Endothelial cell (in vitro differentiated cells): ENCODE data around the gene RIC8A. TPM values are rescaled to one million over a fixed set of nuclear protein-coding genes. Genes with fewer than 3 reads are reported as not detected.
"Not testable (repeated sequence)": the region's sequence is repeated elsewhere in the genome, so short reads cannot be mapped to it uniquely, and the experiment has no call there.

Source experiments
- DNase-seq: peaks from one replicate; pipeline ENCODE4 v3.0.0; 2021; ENCODE audit warnings: low spot score
- H3K27ac Mint-ChIP-seq: one replicate; pipeline ENCODE4 v1.8.0; 2021; ENCODE audit warnings: mixed read lengths, inconsistent platforms; ENCODE audit not compliant: unreplicated experiment
- H3K27me3 Mint-ChIP-seq: one replicate; pipeline ENCODE4 v1.8.0; 2021; ENCODE audit warnings: mild to moderate bottlenecking, moderate library complexity, mixed read lengths, inconsistent platforms; ENCODE audit not compliant: unreplicated experiment
- H3K36me3 Mint-ChIP-seq: one replicate; pipeline ENCODE4 v1.8.0; 2021; ENCODE audit warnings: mild to moderate bottlenecking, low read depth, mixed read lengths, inconsistent platforms; ENCODE audit not compliant: unreplicated experiment
- H3K4me1 Mint-ChIP-seq: one replicate; pipeline ENCODE4 v1.8.0; 2021; ENCODE audit warnings: mild to moderate bottlenecking, mixed read lengths, inconsistent platforms; ENCODE audit not compliant: unreplicated experiment
- H3K4me3 Mint-ChIP-seq: one replicate; pipeline ENCODE4 v1.8.0; 2021; ENCODE audit warnings: mild to moderate bottlenecking, mixed read lengths, inconsistent platforms; ENCODE audit not compliant: unreplicated experiment
- H3K9me3 Mint-ChIP-seq: one replicate; pipeline ENCODE4 v1.8.0; 2021; ENCODE audit warnings: mixed read lengths, inconsistent platforms; ENCODE audit not compliant: unreplicated experiment
- total RNA-seq: library from RNA; stranded (reverse); fragmentation: NEBNext Ultra II Directional; extraction: Animal tissue kit (Norgen Biotek cat#: 25700); gene quantifications from one replicate; pipeline ENCODE4 v1.2.1, GENCODE V29; 2021; ENCODE audit not compliant: unreplicated experiment
- TF ChIP-seq, protein P1 (sequence below): fragments of 200-600 bp; sonication (generic); IDR thresholded peaks from one replicate; pipeline ENCODE4 v1.5.0; 2021; ENCODE audit warnings: antibody characterized with exemption; ENCODE audit not compliant: unreplicated experiment

Gene RIC8A
- total RNA-seq, 1 donor from 2014 or later, result 89.2 TPM

DNA sequence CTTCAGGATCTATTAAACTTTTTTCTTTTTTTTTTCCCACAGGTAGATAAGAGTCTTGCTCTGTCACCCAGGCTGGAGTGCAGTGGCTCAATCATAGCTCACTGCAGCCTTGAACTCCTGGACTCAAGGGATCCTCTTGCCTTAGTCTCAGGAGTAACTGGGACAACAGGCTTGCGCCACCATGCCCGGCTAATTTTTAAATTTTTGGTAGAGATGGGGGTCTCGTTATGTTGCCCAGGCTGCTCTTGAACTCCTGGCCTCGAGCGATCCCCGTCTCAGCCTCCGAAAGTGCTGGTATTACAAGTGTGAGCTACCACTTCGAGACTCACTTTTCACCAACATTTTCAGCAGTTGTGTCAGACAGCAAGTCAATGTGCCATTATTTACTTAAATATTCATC is 27.7 kb downstream of the RIC8A start:
- peak overlapping the region; percentile 95 for H3K4me3 Mint-ChIP-seq
- H3K9me3 Mint-ChIP-seq, result no peaks in the 10 kb centered on the region
- peaks cover 9% of the 10 kb centered on the region for H3K27me3 Mint-ChIP-seq
- DNase-seq, result no peak
- TF ChIP-seq, protein P1, sequence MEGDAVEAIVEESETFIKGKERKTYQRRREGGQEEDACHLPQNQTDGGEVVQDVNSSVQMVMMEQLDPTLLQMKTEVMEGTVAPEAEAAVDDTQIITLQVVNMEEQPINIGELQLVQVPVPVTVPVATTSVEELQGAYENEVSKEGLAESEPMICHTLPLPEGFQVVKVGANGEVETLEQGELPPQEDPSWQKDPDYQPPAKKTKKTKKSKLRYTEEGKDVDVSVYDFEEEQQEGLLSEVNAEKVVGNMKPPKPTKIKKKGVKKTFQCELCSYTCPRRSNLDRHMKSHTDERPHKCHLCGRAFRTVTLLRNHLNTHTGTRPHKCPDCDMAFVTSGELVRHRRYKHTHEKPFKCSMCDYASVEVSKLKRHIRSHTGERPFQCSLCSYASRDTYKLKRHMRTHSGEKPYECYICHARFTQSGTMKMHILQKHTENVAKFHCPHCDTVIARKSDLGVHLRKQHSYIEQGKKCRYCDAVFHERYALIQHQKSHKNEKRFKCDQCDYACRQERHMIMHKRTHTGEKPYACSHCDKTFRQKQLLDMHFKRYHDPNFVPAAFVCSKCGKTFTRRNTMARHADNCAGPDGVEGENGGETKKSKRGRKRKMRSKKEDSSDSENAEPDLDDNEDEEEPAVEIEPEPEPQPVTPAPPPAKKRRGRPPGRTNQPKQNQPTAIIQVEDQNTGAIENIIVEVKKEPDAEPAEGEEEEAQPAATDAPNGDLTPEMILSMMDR, result no peak
- H3K4me1 Mint-ChIP-seq, result peaks cover 11% of the 10 kb centered on the region
- H3K36me3 Mint-ChIP-seq, result peaks cover 6% of the 10 kb centered on the region
- peak overlapping the region; percentile 87 for H3K27ac Mint-ChIP-seq

DNA sequence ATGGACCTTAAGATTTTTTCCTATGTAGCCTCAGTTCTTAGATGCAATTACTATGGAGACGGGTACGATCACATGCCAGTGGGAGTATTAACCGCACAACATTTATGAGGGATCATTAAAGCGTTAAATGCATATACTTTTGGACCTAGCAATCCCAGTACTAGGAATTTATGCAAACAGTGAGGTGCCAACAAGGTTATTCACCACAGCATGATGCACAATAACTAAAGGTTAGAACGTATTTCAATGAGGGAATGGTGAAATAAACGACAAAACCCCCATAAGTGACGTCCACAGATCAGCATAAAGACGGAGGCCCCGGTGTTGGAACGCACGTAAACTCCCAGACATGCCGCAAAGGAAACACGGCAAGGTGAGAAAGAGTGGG is 28.1 kb downstream of the RIC8A start:
- H3K36me3 Mint-ChIP-seq, result peaks cover 9% of the 10 kb centered on the region
- H3K9me3 Mint-ChIP-seq, result no peaks in the 10 kb centered on the region
- peaks cover 9% of the 10 kb centered on the region for H3K27me3 Mint-ChIP-seq
- peak overlapping the region; percentile 87 for H3K27ac Mint-ChIP-seq
- TF ChIP-seq, protein P1, result no peak
- H3K4me3 Mint-ChIP-seq, result peak overlapping the region; percentile 95
- no peak for DNase-seq
- peaks cover 11% of the 10 kb centered on the region for H3K4me1 Mint-ChIP-seq

DNA sequence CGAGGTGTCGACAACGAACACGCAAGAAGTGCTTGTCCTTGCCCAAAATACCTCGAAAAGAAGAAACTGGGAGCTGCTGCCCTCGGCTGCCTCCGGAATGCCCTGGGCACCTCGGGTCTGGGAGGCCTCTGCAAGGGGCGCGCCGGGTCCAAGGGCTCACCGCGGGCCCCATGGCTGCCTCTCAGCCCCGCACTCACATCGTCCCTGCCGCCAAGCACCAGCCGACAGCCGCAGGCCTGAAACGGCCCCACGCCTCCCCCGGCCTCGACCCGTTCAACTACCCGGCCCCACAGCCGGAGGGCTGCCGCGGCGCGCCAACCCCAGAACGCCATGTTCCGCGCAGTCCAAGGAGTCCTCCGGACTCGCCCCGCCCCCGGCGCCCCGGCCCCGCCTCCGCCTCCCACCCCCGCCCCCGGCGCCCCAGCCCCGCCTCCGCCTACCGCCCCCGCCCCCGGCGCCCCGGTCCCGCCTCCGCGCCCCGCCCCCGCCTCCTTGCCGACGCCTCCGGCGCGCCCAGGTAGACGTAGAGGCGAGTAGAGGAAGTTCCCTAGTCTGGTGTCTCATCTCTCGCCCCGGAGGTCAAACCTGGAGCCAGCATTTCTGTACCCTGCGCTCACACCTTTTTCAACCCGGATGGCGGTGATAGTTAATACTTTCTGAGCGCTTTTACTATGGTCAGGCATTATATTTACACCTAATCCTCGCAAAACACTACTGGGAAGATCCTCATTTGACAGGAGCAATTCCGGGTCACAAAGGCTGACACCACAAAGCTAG is 28.7 kb downstream of the RIC8A start, which contains the start of gene SIRT3:
SIRT3 (minus strand) TSS at position 346 of the 777 bp plus-strand sequence; CDS start at position 332, 14 bp downstream.
- peaks cover 11% of the 10 kb centered on the region for H3K4me1 Mint-ChIP-seq
- H3K27ac Mint-ChIP-seq, result peak within 1 kb of the TSS; percentile 99
- H3K4me3 Mint-ChIP-seq, result peak within 1 kb of the TSS; percentile 98
- peaks cover 9% of the 10 kb centered on the region for H3K27me3 Mint-ChIP-seq
- H3K9me3 Mint-ChIP-seq, result no peaks in the 10 kb centered on the region
- peak; percentile 79 for DNase-seq
- TF ChIP-seq, protein P1, result no peak
- H3K36me3 Mint-ChIP-seq, result peaks cover 9% of the 10 kb centered on the region

DNA sequence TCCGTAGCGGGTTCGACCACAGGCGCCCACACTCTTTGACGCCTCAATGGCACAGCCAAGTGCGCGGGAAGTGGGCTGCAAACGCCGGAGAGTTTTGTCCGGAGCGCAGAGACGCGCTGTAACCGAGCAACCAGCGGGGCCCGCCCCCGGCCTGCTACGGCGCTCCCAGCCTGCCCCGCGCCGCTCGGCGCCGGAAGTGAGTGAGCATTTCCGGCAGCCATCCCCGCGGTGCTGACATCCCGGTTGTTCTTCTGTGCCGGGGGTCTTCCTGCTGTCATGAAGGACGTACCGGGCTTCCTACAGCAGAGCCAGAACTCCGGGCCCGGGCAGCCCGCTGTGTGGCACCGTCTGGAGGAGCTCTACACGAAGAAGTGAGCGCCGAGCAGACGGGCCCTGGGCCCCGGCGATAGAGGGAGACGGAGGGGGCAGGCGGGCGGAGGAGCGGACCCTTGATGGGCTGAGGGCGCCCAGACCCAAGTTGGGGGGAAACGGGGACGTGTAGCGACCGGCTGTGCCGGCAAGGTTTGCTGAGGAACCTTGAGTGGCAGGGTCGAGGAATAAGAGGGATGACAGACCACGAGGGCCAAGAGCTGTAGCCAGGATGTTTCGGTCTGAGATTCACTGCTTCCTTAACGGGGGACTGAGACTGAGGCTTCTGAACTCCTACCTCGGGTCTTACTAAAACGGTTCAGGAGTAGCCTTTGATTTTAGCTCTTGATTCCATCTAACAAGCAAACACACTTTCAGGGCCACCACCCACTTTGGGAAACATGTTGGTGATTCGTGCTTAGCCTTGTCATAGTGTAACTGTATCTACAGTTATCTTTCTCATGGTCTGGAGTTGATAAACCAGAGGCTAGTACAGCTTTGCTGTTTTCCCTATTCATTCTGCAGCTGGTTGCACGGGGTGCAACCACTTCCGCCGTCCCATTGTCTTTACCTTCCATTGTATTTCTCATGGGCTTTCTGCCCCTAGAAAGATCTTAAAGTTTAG is 29.6 kb downstream of the RIC8A start, which contains the start of gene PSMD13:
PSMD13 (plus strand) TSS at position 203 of the 994 bp plus-strand sequence; CDS start at position 277, 74 bp downstream.
- peak; percentile 90 for DNase-seq
- H3K9me3 Mint-ChIP-seq, result no peaks in the 10 kb centered on the region
- H3K27ac Mint-ChIP-seq, result peak within 1 kb of the TSS; percentile 99
- H3K36me3 Mint-ChIP-seq, result peaks cover 16% of the 10 kb centered on the region
- H3K27me3 Mint-ChIP-seq, result peaks cover 9% of the 10 kb centered on the region
- H3K4me1 Mint-ChIP-seq, result peaks cover 11% of the 10 kb centered on the region
- peak within 1 kb of the TSS; percentile 98 for H3K4me3 Mint-ChIP-seq
- TF ChIP-seq, protein P1, result no peak

DNA sequence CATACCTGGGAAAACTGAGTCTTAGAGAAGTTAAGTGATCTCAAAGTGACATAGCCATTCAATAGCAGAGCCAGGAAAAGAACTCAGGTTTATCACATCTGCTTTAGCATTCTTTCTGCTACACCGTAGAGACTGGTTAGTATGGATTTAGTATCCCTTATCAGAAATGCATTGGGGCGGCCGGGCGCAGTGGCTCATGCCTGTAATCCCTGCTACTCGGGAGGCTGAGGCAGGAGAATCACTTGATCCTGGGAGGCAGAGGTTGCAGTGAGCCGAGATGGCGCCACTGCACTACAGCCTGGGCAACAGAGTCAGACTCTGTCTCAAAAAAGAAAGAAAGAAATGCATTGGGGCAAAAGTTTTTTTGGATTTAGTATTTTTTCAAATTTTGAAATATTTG is 30.8 kb downstream of the RIC8A start:
- Mint-ChIP-seq H3K27ac (peak overlapping the region; percentile 99), H3K4me1 (peaks cover 11% of the 10 kb centered on the region), H3K4me3 (peak overlapping the region; percentile 98), H3K36me3 (peaks cover 21% of the 10 kb centered on the region)
- DNase-seq, H3K9me3 Mint-ChIP-seq, H3K27me3 Mint-ChIP-seq: not testable (repeated sequence)
